CD14-positive monocyte (primary cell): Measurements from ENCODE around the gene STK38. TPM values are rescaled to one million over a fixed set of nuclear protein-coding genes. Genes with fewer than 3 reads are reported as not detected.
A peak's percentile ranks its signal among the peaks of the same experiment; 100 is the strongest.

Experiments used
- DNase-seq, 3 donors: peaks; one replicate each; pipeline ENCODE4 v3.0.0-alpha.2; 2011 to 2022
- H2AFZ ChIP-seq: 2 replicates; pipeline ENCODE4 v1.6.0; 2012; ENCODE audit warnings: mild to moderate bottlenecking, low read depth, low read length, inconsistent platforms; ENCODE audit not compliant: insufficient read depth, poor library complexity, severe bottlenecking
- H3K27ac ChIP-seq, 2 donors: 1 replicate in 1 of 2; 2 replicates in 1 of 2; pipeline ENCODE4 v1.5.1; 2012 to 2013; ENCODE audit warnings: low read length in 2 of 2, control low read depth in 1 of 2, inconsistent platforms in 1 of 2, low read depth in 1 of 2, mild to moderate bottlenecking in 1 of 2
- H3K27me3 ChIP-seq, 2 donors: one replicate each; pipeline versions ENCODE4 v1.6.0 to v1.6.1; 2011 to 2013; ENCODE audit warnings: low read length in 2 of 2; ENCODE audit not compliant: control insufficient read depth in 2 of 2, insufficient read depth in 2 of 2
- H3K36me3 ChIP-seq, 2 donors: replicated peaks in 1 of 2; 1 replicate in 1 of 2; 2 replicates in 1 of 2; pipeline versions ENCODE4 v1.5.1 to v1.6.1; 2012 to 2013; ENCODE audit warnings: low read length in 2 of 2, control low read depth in 1 of 2, inconsistent platforms in 1 of 2, mild to moderate bottlenecking in 1 of 2; ENCODE audit not compliant: insufficient read depth in 2 of 2, control insufficient read depth in 1 of 2
- H3K4me1 ChIP-seq, 2 donors: 1 replicate in 1 of 2; 2 replicates in 1 of 2; pipeline versions ENCODE4 v1.5.1 to v1.6.1; 2012 to 2013; ENCODE audit warnings: low read length in 2 of 2, control low read depth in 1 of 2, inconsistent platforms in 1 of 2, mild to moderate bottlenecking in 1 of 2, moderate library complexity in 1 of 2; ENCODE audit not compliant: insufficient read depth in 2 of 2, control insufficient read depth in 1 of 2
- H3K4me2 ChIP-seq: replicated peaks from 2 replicates; pipeline ENCODE3; 2012; ENCODE audit warnings: low read length, moderate library complexity, mild to moderate bottlenecking; ENCODE audit not compliant: poor library complexity, severe bottlenecking; ENCODE audit errors: extremely low read depth
- H3K4me3 ChIP-seq, 3 experiments: fragments of 200-600 bp in 1 of 3; sonication (generic) in 1 of 3; replicated peaks in 1 of 3; 1 replicate in 2 of 3; 2 replicates in 1 of 3; pipeline ENCODE4 v1.5.1; 2011 to 2013; ENCODE audit warnings: low read length in 3 of 3, mild to moderate bottlenecking in 3 of 3, control low read depth in 2 of 3, low read depth in 2 of 3, inconsistent platforms in 1 of 3, moderate library complexity in 1 of 3
- H3K79me2 ChIP-seq: 2 replicates; pipeline ENCODE4 v1.6.0; 2012; ENCODE audit warnings: mild to moderate bottlenecking, control low read depth, inconsistent platforms, low read length, moderate library complexity; ENCODE audit not compliant: insufficient read depth
- H3K9ac ChIP-seq: 2 replicates; pipeline ENCODE4 v1.6.0; 2017; ENCODE audit warnings: low read length, mild to moderate bottlenecking; ENCODE audit not compliant: insufficient read depth, poor library complexity, severe bottlenecking
- H3K9me3 ChIP-seq, 2 donors: replicated peaks in 1 of 2; 1 replicate in 1 of 2; 2 replicates in 1 of 2; pipeline versions ENCODE4 v1.5.1 to v1.6.1; 2012 to 2013; ENCODE audit warnings: low read length in 2 of 2, control low read depth in 1 of 2; ENCODE audit not compliant: control insufficient read depth in 1 of 2, insufficient read depth in 1 of 2
- H4K20me1 ChIP-seq: 2 replicates; pipeline ENCODE4 v1.6.0; 2012; ENCODE audit warnings: mild to moderate bottlenecking, low read length, control low read depth, moderate library complexity; ENCODE audit not compliant: insufficient read depth
- H3K27ac Mint-ChIP-seq, 7 donors: one replicate each; pipeline ENCODE4 v1.8.0; 2020; ENCODE audit warnings: mild to moderate bottlenecking in 7 of 7, mixed read lengths in 7 of 7, moderate library complexity in 6 of 7, inconsistent platforms in 2 of 7
- H3K27me3 Mint-ChIP-seq, 3 donors: one replicate each; pipeline ENCODE4 v1.8.0; 2021 to 2022; ENCODE audit warnings: low read depth in 3 of 3, mild to moderate bottlenecking in 3 of 3, mixed read lengths in 3 of 3, moderate library complexity in 3 of 3, inconsistent platforms in 1 of 3
- H3K36me3 Mint-ChIP-seq, 2 donors: one replicate each; pipeline ENCODE4 v1.8.0; 2020; ENCODE audit warnings: mixed read lengths in 2 of 2, inconsistent platforms in 1 of 2, mild to moderate bottlenecking in 1 of 2
- H3K4me1 Mint-ChIP-seq: one replicate; pipeline ENCODE4 v1.8.0; 2020; ENCODE audit warnings: mild to moderate bottlenecking, mixed read lengths
- H3K4me3 Mint-ChIP-seq, 2 donors: one replicate each; pipeline ENCODE4 v1.8.0; 2020; ENCODE audit warnings: mild to moderate bottlenecking in 2 of 2, mixed read lengths in 2 of 2, moderate library complexity in 1 of 2
- H3K9me3 Mint-ChIP-seq, 7 donors: one replicate each; pipeline ENCODE4 v1.8.0; 2020 to 2022; ENCODE audit warnings: mixed read lengths in 7 of 7, mild to moderate bottlenecking in 6 of 7, moderate library complexity in 6 of 7, inconsistent platforms in 2 of 7
- WGBS: methylation state at CpG from one replicate; pipeline ENCODE4 v1.1.5; 2013; ENCODE audit warnings: missing lambda C conversion rate; ENCODE audit not compliant: insufficient coverage; 5-methylcytosine and 5-hydroxymethylcytosine counted together
- intact Hi-C, 2 donors: fragments of 100-400 bp; cut with micrococcal nuclease; formaldehyde crosslinking; loops; one replicate each; pipeline versions ENCODE4 v1.15.0 to v1.15.1; 2023
- polyA plus RNA-seq, 3 donors: library from polyadenylated mRNA; depleted of rRNA in 1 of 3; unstranded in 2 of 3; stranded (reverse) in 1 of 3; fragments of 300-500 nt in 2 of 3; fragments of >200 nt in 1 of 3; fragmentation: Illumina TruSeq in 2 of 3; gene quantifications; 1 replicate in 2 of 3; 2 replicates in 1 of 3; pipeline ENCODE4 v1.2.3, GENCODE V29; 2012 to 2021
- TF ChIP-seq, protein P1 (sequence below): fragments of 200-600 bp; IDR thresholded peaks from one replicate; pipeline ENCODE4 v1.8.0; 2022; ENCODE audit warnings: antibody characterized with exemption, mild to moderate bottlenecking

The STK38 gene
- polyA plus RNA-seq, 3 donors, result 57.1 to 95.7 (median 58.4) TPM

DNA sequence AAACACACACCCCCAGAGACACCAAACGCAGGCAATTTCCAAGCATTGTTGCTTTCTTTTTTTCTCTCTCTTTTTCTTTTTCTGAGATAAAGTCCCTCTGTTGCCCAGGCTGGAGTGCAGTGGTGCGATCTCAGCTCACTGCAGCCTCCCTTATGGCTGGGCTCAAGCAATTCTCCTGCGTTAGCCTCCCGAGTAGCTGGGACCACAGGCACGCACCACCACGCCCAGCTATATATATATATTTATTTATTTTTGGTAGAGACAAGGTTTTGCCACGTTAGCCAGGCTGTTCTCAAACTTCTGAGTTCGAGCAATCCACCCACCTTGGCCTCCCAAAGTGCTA is 32.9 kb upstream of the STK38 start:
- H3K27ac Mint-ChIP-seq, result peak overlapping the region; percentile 79 to 90 (median 85)
- peak overlapping the region; percentile 52 to 77 for H3K27ac ChIP-seq

GRCh38 chr6:36578431-36578830 is 31.2 kb upstream of the STK38 start:
- H3K4me2 ChIP-seq, result no peak overlapping the region
- no peaks in the 10 kb centered on the region for H3K9me3 ChIP-seq
- Mint-ChIP-seq H3K27ac (peak overlapping the region in 4 of 7 donors; percentile 12 to 78 (median 38)), H3K9me3 (peaks cover 0 to 3% (median 0%) of the 10 kb centered on the region in 7 donors), H3K27me3 (no peaks in the 10 kb centered on the region), H3K4me1 (peaks cover 36% of the 10 kb centered on the region), H3K36me3 (no peaks in the 10 kb centered on the region), H3K4me3 (no peak overlapping the region)
- no peaks in the 10 kb centered on the region for H4K20me1 ChIP-seq
- intact Hi-C loops, result loop anchor here in 1 of 2 donors (5.0 kb wide), 1 partner anchor 36 kb away; no protein-coding TSS in a partner anchor
- H3K4me3 ChIP-seq, result no peak overlapping the region
- H3K27me3 ChIP-seq, result no peaks in the 10 kb centered on the region
- H3K27ac ChIP-seq, result no peak overlapping the region
- peaks cover 27 to 31% of the 10 kb centered on the region in 2 donors for H3K4me1 ChIP-seq
- no peak overlapping the region for H3K9ac ChIP-seq
- H3K79me2 ChIP-seq, result no peaks in the 10 kb centered on the region
- WGBS, result 100% methylated on average over 4 of the region's 4 CpGs
- H3K36me3 ChIP-seq, result no peaks in the 10 kb centered on the region
- no peak for DNase-seq
- no peak overlapping the region for H2AFZ ChIP-seq
- TF ChIP-seq, protein P1, sequence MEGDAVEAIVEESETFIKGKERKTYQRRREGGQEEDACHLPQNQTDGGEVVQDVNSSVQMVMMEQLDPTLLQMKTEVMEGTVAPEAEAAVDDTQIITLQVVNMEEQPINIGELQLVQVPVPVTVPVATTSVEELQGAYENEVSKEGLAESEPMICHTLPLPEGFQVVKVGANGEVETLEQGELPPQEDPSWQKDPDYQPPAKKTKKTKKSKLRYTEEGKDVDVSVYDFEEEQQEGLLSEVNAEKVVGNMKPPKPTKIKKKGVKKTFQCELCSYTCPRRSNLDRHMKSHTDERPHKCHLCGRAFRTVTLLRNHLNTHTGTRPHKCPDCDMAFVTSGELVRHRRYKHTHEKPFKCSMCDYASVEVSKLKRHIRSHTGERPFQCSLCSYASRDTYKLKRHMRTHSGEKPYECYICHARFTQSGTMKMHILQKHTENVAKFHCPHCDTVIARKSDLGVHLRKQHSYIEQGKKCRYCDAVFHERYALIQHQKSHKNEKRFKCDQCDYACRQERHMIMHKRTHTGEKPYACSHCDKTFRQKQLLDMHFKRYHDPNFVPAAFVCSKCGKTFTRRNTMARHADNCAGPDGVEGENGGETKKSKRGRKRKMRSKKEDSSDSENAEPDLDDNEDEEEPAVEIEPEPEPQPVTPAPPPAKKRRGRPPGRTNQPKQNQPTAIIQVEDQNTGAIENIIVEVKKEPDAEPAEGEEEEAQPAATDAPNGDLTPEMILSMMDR, result no peak

More for the DNA sequence above, 32.9 kb upstream of the STK38 start:
- H4K20me1 ChIP-seq, result no peaks in the 10 kb centered on the region
- DNase-seq, result no peak
- H3K36me3 ChIP-seq, result no peaks in the 10 kb centered on the region
- peak overlapping the region; percentile 36 for H3K9ac ChIP-seq
- no peaks in the 10 kb centered on the region for H3K9me3 ChIP-seq
- H2AFZ ChIP-seq, result peak overlapping the region; percentile 83
- Mint-ChIP-seq H3K27me3 (peaks cover 0 to 4% (median 0%) of the 10 kb centered on the region in 3 donors), H3K4me1 (peaks cover 34% of the 10 kb centered on the region), H3K4me3 (peak overlapping the region in 1 of 2 donors; percentile 78), H3K9me3 (peaks cover 0 to under 1% (median 0%) of the 10 kb centered on the region in 7 donors), H3K36me3 (no peaks in the 10 kb centered on the region)
- TF ChIP-seq, protein P1, result no peak
- H3K27me3 ChIP-seq, result no peaks in the 10 kb centered on the region
- peaks cover 27 to 31% of the 10 kb centered on the region in 2 donors for H3K4me1 ChIP-seq
- WGBS, result 86% methylated on average over 2 of the region's 8 CpGs
- H3K4me3 ChIP-seq, result peak overlapping the region in 1 of 3 experiments; percentile 69
- H3K4me2 ChIP-seq, result peak overlapping the region; percentile 77
- H3K79me2 ChIP-seq, result no peaks in the 10 kb centered on the region
- intact Hi-C loops, result no loop called here
